HCT116 (cell line): Measurements from ENCODE around the gene CLSTN1. TPM values are rescaled to one million over a fixed set of nuclear protein-coding genes. Genes with fewer than 3 reads are reported as not detected.

Experiments
- ATAC-seq: fragments of 200-7000 bp; cut with Tn5 transposase; 2 replicates; pipeline ENCODE4 v1.9.1; 2020; ENCODE audit warnings: mild to moderate bottlenecking, moderate library complexity
- BruUV-seq: library from RNA; stranded (reverse); fragments of 400-500 nt; replicated peaks from 2 replicates; lab custom pipeline; 2021; lab: Mats Ljungman, UMichigan
- CTCF ChIA-PET: fragments of 300-600 bp; sonication (Branson Sonifier 250); formaldehyde crosslinking; loops from one replicate; lab custom pipeline; 2021; ENCODE audit warnings: antibody characterized with exemption; lab: Charles Lee
- POLR2A ChIA-PET: fragments of 300-600, 350-600 bp; sonication (Branson Sonifier 250); formaldehyde crosslinking; loops from one replicate; lab custom pipeline; 2021; ENCODE audit warnings: antibody characterized with exemption; lab: Charles Lee
- RAD21 ChIA-PET, 2 experiments: fragments of 300-600 bp; sonication (Branson Sonifier 250); formaldehyde crosslinking; loops; one replicate each; lab custom pipeline; 2023; ENCODE audit warnings: low total read pairs in 2 of 2; ENCODE audit not compliant: uncharacterized antibody in 2 of 2, unreplicated experiment in 2 of 2, low non-redundant PET in 1 of 2; lab: Charles Lee
- DNase-seq: peaks from one replicate; pipeline ENCODE4 v3.0.0-alpha.2; 2010; ENCODE audit warnings: low read depth, low spot score
- H2AFZ ChIP-seq: fragments of 200-600 bp; shearing (Covaris generic), sonication (generic); 2 replicates; pipeline ENCODE4 v1.6.1; 2017; ENCODE audit warnings: low read depth, mixed run types, mixed read lengths, antibody characterized with exemption, low read length; ENCODE audit not compliant: poor library complexity, severe bottlenecking
- H3K27ac ChIP-seq: 2 replicates; pipeline ENCODE4 v1.5.1; 2012; ENCODE audit warnings: low read depth, low read length
- H3K27me3 ChIP-seq: fragments of 200-600 bp; sonication (generic); 2 replicates; pipeline ENCODE4 v1.6.1; 2016; ENCODE audit warnings: mixed run types, low read length, mixed read lengths; ENCODE audit not compliant: insufficient read depth
- H3K36me3 ChIP-seq, 2 experiments: fragments of 200-500 bp in 1 of 2; fragments of 200-600 bp in 1 of 2; sonication (Bioruptor generic) in 1 of 2; sonication (generic) in 1 of 2; 2 replicates each; pipeline versions ENCODE4 v1.5.1 to v1.6.1; 2014 to 2016; ENCODE audit warnings: low read length in 2 of 2, inconsistent platforms in 1 of 2, mixed read lengths in 1 of 2, mixed run types in 1 of 2; ENCODE audit not compliant: insufficient read depth in 2 of 2, control insufficient read depth in 1 of 2
- H3K4me1 ChIP-seq, 2 experiments: fragments of 200-600 bp in 1 of 2; sonication (generic) in 1 of 2; 2 replicates each; pipeline versions ENCODE4 v1.5.1 to v1.6.1; 2012 to 2017; ENCODE audit warnings: low read length in 2 of 2, inconsistent platforms in 1 of 2, mild to moderate bottlenecking in 1 of 2, mixed read lengths in 1 of 2, mixed run types in 1 of 2, moderate library complexity in 1 of 2; ENCODE audit not compliant: insufficient read depth in 2 of 2, control insufficient read depth in 1 of 2
- H3K4me2 ChIP-seq: fragments of 200-600 bp; sonication (generic); 2 replicates; pipeline ENCODE4 v1.6.1; 2017; ENCODE audit warnings: mixed run types, low read length, mixed read lengths
- H3K4me3 ChIP-seq, 2 experiments: fragments of 200-600 bp in 1 of 2; sonication (generic) in 1 of 2; replicated peaks in 1 of 2; 2 replicates each; pipeline ENCODE4 v1.5.1; 2011 to 2016; ENCODE audit warnings: low read length in 2 of 2, control low read depth in 1 of 2, low read depth in 1 of 2, mild to moderate bottlenecking in 1 of 2, mixed read lengths in 1 of 2, mixed run types in 1 of 2
- H3K79me2 ChIP-seq: fragments of 200-600 bp; sonication (generic); 2 replicates; pipeline ENCODE4 v1.6.1; 2017; ENCODE audit warnings: mild to moderate bottlenecking, mixed run types, low read length, moderate library complexity, mixed read lengths; ENCODE audit not compliant: insufficient read depth
- H3K9ac ChIP-seq: fragments of 200-600 bp; sonication (generic); 2 replicates; pipeline ENCODE4 v1.6.1; 2016; ENCODE audit warnings: low read length, mixed read lengths
- H3K9me2 ChIP-seq: fragments of 200-600 bp; sonication (generic), shearing (Covaris generic); 2 replicates; pipeline ENCODE4 v1.6.1; 2017; ENCODE audit warnings: mixed run types, mild to moderate bottlenecking, moderate library complexity; ENCODE audit not compliant: insufficient read depth
- H3K9me3 ChIP-seq, 2 experiments: fragments of 200-500 bp in 1 of 2; fragments of 200-600 bp in 1 of 2; sonication (Bioruptor generic) in 1 of 2; sonication (generic) in 1 of 2; 2 replicates each; pipeline ENCODE4 v1.6.1; 2014 to 2017; ENCODE audit warnings: low read length in 2 of 2, mixed read lengths in 2 of 2, inconsistent platforms in 1 of 2, low read depth in 1 of 2, mild to moderate bottlenecking in 1 of 2, mixed run types in 1 of 2, moderate library complexity in 1 of 2; ENCODE audit not compliant: control insufficient read depth in 1 of 2, insufficient read depth in 1 of 2
- H4K20me1 ChIP-seq: fragments of 200-600 bp; sonication (generic), shearing (Covaris generic); 2 replicates; pipeline ENCODE4 v1.6.1; 2017; ENCODE audit warnings: mixed run types, mild to moderate bottlenecking, moderate library complexity; ENCODE audit not compliant: insufficient read depth
- ATF3 ChIP-seq: IDR thresholded peaks from 2 replicates; pipeline ENCODE4 v1.6.1; 2012
- CBX3 ChIP-seq: IDR thresholded peaks from 2 replicates; pipeline ENCODE4 v1.6.1; 2012; ENCODE audit warnings: low read depth
- EZH2phosphoT487 ChIP-seq: fragments of 200-600 bp; IDR thresholded peaks from 2 replicates; pipeline ENCODE4 v1.6.1; 2018; ENCODE audit warnings: antibody characterized with exemption, borderline replicate concordance
- JUND ChIP-seq: IDR thresholded peaks from 2 replicates; pipeline ENCODE4 v1.6.1; 2012
- POLR2AphosphoS5 ChIP-seq: IDR thresholded peaks from 2 replicates; pipeline ENCODE4 v1.6.1; 2011; ENCODE audit warnings: mild to moderate bottlenecking, low read depth, low read length, moderate library complexity
- RAD21 ChIP-seq: IDR thresholded peaks from 2 replicates; pipeline ENCODE4 v1.6.1; 2012; ENCODE audit warnings: low read depth, mild to moderate bottlenecking
- REST ChIP-seq: IDR thresholded peaks from 2 replicates; pipeline ENCODE4 v1.6.1; 2012; ENCODE audit warnings: low read depth
- SRF ChIP-seq: IDR thresholded peaks from 2 replicates; pipeline ENCODE4 v1.6.1; 2012; ENCODE audit warnings: low read depth
- YY1 ChIP-seq: IDR thresholded peaks from 2 replicates; pipeline ENCODE4 v1.6.1; 2011; ENCODE audit warnings: low read length, low read depth, moderate library complexity, mild to moderate bottlenecking; ENCODE audit not compliant: insufficient replicate concordance; ENCODE audit errors: extremely low read depth
- ZNF274 ChIP-seq: fragments of 200-500 bp; sonication (Bioruptor generic); IDR thresholded peaks from 2 replicates; pipeline ENCODE4 v1.6.1; 2014; ENCODE audit warnings: mild to moderate bottlenecking, low read depth, low read length, inconsistent platforms
- intact Hi-C: fragments of 100-400 bp; cut with micrococcal nuclease; formaldehyde crosslinking; loops from 2 replicates; pipeline ENCODE4 v1.10.0; 2022
- total RNA-seq: library from RNA; stranded (reverse); gene quantifications from one replicate; pipeline ENCODE4 v1.2.1, GENCODE V29; 2021; ENCODE audit not compliant: unreplicated experiment

CLSTN1 gene
- total RNA-seq, 1 experiment from 2014 or later: 113 TPM

GRCh38 chr1:9776685-9777084, 47.1 kb downstream of the CLSTN1 start:
- RAD21 ChIA-PET: no interaction called here
- peaks cover 7% of the 10 kb centered on the region; the same call in 1 of the 2 replicates for H4K20me1 ChIP-seq
- H3K4me2 ChIP-seq: no peak overlapping the region
- no peak overlapping the region for H3K9ac ChIP-seq
- H3K4me3 ChIP-seq: no peak overlapping the region
- CTCF ChIA-PET: no interaction called here
- H3K4me1 ChIP-seq: peaks cover 0 to 5% of the 10 kb centered on the region in 2 experiments; a peak in 3 of 4 replicates
- DNase-seq: no peak
- ATAC-seq: no peak
- TF ChIP-seq RAD21 (no peak), POLR2AphosphoS5 (no peak), ATF3 (no peak), JUND (no peak), YY1 (no peak), SRF (no peak), CBX3 (no peak), REST (no peak), EZH2phosphoT487 (no peak), ZNF274 (no peak)
- no peak overlapping the region for H3K27ac ChIP-seq
- H3K27me3 ChIP-seq: no peaks in the 10 kb centered on the region
- H3K9me3 ChIP-seq: no peaks in the 10 kb centered on the region
- POLR2A ChIA-PET: no interaction called here
- H3K79me2 ChIP-seq: peaks cover 59% of the 10 kb centered on the region
- intact Hi-C loops: no loop called here
- H2AFZ ChIP-seq: no peak overlapping the region
- peaks cover under 1 to 4% of the 10 kb centered on the region in 2 experiments; a peak in 1 of 4 replicates for H3K36me3 ChIP-seq
- H3K9me2 ChIP-seq: no peaks in the 10 kb centered on the region
- no TSS peak for BruUV-seq
